Transverse colon (tissue), 4 donors: ENCODE results near the gene SYNDIG1L. TPM values are rescaled to one million over a fixed set of nuclear protein-coding genes. Genes with fewer than 3 reads are reported as not detected.

Experiments used
- DNase-seq: peaks from one replicate; pipeline ENCODE4 v3.0.0-alpha.2; 2019
- H3K27ac ChIP-seq, 4 donors: fragments of 200-600 bp; sonication (generic); 2 replicates each; pipeline ENCODE4 v1.5.1; 2016 to 2018; ENCODE audit warnings: inconsistent platforms in 4 of 4
- H3K27me3 ChIP-seq: fragments of 200-600 bp; sonication (generic); 2 replicates; pipeline ENCODE4 v1.5.1; 2017; ENCODE audit warnings: inconsistent platforms
- H3K36me3 ChIP-seq, 4 donors: fragments of 200-600 bp; sonication (generic); 2 replicates each; pipeline ENCODE4 v1.5.1; 2017 to 2019; ENCODE audit warnings: inconsistent platforms in 4 of 4
- H3K4me1 ChIP-seq, 4 donors: fragments of 200-600 bp; sonication (generic); 2 replicates each; pipeline ENCODE4 v1.5.1; 2017 to 2020; ENCODE audit warnings: inconsistent platforms in 4 of 4
- H3K4me3 ChIP-seq, 4 donors: fragments of 200-600 bp; sonication (generic); 1 replicate in 1 of 4; 2 replicates in 3 of 4; pipeline versions ENCODE4 v1.5.1 to v1.6.1; 2017 to 2019; ENCODE audit warnings: inconsistent platforms in 4 of 4
- H3K9me3 ChIP-seq, 2 donors: fragments of 200-600 bp; sonication (generic); 2 replicates each; pipeline ENCODE4 v1.5.1; 2017 to 2019; ENCODE audit warnings: inconsistent platforms in 2 of 2
- CTCF ChIP-seq, 5 experiments: fragments of 200-600 bp in 3 of 5; fragments of 450-650 bp in 2 of 5; sonication (generic) in 3 of 5; IDR thresholded peaks; 1 replicate in 2 of 5; 2 replicates in 3 of 5; pipeline ENCODE4 v1.5.1; 2016 to 2017; ENCODE audit warnings: antibody characterized with exemption in 5 of 5, inconsistent platforms in 3 of 5, mild to moderate bottlenecking in 2 of 5, moderate library complexity in 1 of 5
- EP300 ChIP-seq: sonication (generic); formaldehyde crosslinking; IDR thresholded peaks from one replicate; pipeline ENCODE4 v1.6.1; 2017; ENCODE audit warnings: antibody characterized with exemption, low read depth
- POLR2A ChIP-seq: fragments of 450-650 bp; IDR thresholded peaks from one replicate; pipeline ENCODE4 v1.6.1; 2016; ENCODE audit warnings: antibody characterized with exemption, mild to moderate bottlenecking, moderate library complexity
- POLR2AphosphoS5 ChIP-seq, 3 donors: sonication (generic); formaldehyde crosslinking; IDR thresholded peaks; one replicate each; pipeline ENCODE4 v1.6.1; 2016; ENCODE audit warnings: antibody characterized with exemption in 3 of 3
- WGBS, 2 donors: methylation state at CpG; one replicate each; pipeline ENCODE4 v1.1.5; 2018; ENCODE audit warnings: low coverage in 1 of 2; 5-methylcytosine and 5-hydroxymethylcytosine counted together
- in situ Hi-C, 4 donors: fragments of 200-750 bp; cut with MboI; loops; one replicate each; pipeline versions ENCODE4 v1.15.0 to v1.15.1; 2017; ENCODE audit warnings: low sequenced_read_pairs in 3 of 4, low pct_ligation_motif_present in 1 of 4, low pct_unique_long_range_greater_than_20kb in 1 of 4
- intact Hi-C: fragments of 100-400 bp; cut with DNase I; formaldehyde crosslinking; loops from one replicate; pipeline ENCODE4 v1.15.1; 2023; ENCODE audit warnings: low total_unique reads
- total RNA-seq, 4 donors: library from RNA; depleted of rRNA; stranded (reverse); fragments of >200 nt; gene quantifications; one replicate each; pipeline ENCODE4 v1.1.0, GENCODE V29; 2016

The SYNDIG1L gene
- total RNA-seq, 4 donors from 2014 or later, result 0.32 TPM; not detected in 3

DNA sequence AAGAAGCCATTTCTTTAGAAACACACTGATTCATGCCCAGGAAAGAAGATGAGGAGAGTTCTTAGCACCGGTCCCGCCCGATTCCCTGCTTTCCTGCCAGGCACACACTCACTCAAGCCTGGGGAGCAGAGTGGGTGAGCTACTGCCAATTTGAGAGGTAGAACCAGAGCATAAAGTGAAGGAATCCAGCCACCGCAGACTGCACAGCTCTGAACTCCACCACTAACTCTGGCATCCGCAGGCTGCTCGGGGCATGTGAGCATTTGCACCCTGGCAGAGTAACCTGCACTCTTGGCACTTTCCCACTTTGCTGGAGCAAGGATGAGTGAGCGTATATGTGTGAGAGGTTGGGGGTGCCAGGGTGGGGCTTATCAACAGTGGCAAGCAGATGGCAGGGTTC lies 4.0 kb upstream of the SYNDIG1L start:
- Histone ChIP-seq H3K27me3 (peaks cover 23% of the 10 kb centered on the region), H3K4me3 (no peak overlapping the region), H3K4me1 (peaks cover 0 to 5% (median 1%) of the 10 kb centered on the region in 4 donors), H3K27ac (no peak overlapping the region), H3K36me3 (no peaks in the 10 kb centered on the region), H3K9me3 (no peaks in the 10 kb centered on the region)
- no peak for TF ChIP-seq EP300
- no peak for TF ChIP-seq CTCF (IDR thresholded peaks at IDR 0.05)
- no peak for TF ChIP-seq POLR2A
- no peak for TF ChIP-seq POLR2AphosphoS5 (IDR thresholded peaks at IDR 0.05)
- no peak for DNase-seq
- 96% methylated on average over 7 of the region's 7 CpGs; no CpG with 5 or more reads in 1 of the 2 donors for WGBS, 2 donors
- in situ Hi-C loops (no loop called here), intact Hi-C loops (no loop called here)

DNA sequence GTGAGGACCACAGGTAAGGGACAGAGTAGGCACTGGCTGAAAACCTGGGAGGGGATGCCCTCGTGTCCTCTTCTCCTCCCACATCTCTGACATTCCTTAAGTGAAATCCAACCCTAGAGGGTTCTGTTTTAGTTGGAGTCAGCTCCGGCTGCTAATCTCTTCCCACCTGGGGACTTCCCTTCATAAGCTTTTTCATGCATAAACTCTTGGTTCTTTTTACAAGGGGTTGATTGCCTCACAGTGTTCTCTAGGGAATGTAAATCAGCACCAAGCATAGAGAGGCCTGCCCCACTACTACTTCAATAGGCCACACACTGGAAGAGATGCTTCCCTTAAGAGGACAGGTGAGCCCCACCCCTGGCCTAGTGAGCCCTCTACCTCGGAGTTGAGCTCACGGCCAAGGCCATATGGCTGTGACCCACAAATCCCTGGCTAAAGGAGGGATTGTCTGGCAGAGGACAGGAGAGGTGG lies 3.2 kb upstream of the SYNDIG1L start:
- H3K36me3 ChIP-seq, result no peaks in the 10 kb centered on the region
- intact Hi-C loops, result no loop called here
- in situ Hi-C loops, result no loop called here

DNA sequence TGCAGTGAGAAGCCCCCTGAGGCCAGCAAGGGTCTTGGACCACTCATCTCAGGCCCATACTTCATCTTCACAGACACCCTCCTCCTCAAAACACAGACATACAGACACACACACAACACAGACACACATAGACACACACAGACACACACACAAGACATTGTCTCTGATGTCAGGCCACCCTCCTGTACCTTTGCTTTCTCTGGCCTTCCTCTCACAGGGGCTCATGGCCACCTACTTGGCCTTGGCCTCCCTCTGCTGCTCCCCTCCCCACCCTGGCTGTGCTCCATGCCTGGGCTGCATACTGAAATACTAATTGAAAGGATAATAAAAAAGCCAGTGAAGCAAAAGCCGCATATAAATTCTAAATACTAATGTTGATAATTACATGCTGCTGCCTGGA lies 1.6 kb upstream of the SYNDIG1L start:
- DNase-seq, result no peak
- H3K36me3 ChIP-seq, result no peaks in the 10 kb centered on the region
- H3K4me1 ChIP-seq, result peaks cover 0 to 5% (median 1%) of the 10 kb centered on the region in 4 donors
- TF ChIP-seq CTCF (IDR thresholded peaks at IDR 0.05) (no peak), POLR2AphosphoS5 (IDR thresholded peaks at IDR 0.05) (no peak), POLR2A (no peak), EP300 (no peak)
- H3K4me3 ChIP-seq, result no peak overlapping the region
- peaks cover 44% of the 10 kb centered on the region for H3K27me3 ChIP-seq
- intact Hi-C loops (no loop called here), in situ Hi-C loops (no loop called here)
- no peaks in the 10 kb centered on the region for H3K9me3 ChIP-seq
- H3K27ac ChIP-seq, result no peak overlapping the region
- WGBS, 2 donors, result 80 to 92% methylated on average over 1 of the region's 1 CpG

More for the DNA sequence above, 3.2 kb upstream of the SYNDIG1L start:
- Histone ChIP-seq H3K9me3 (no peaks in the 10 kb centered on the region), H3K27ac (no peak overlapping the region), H3K4me1 (peaks cover 0 to 5% (median 1%) of the 10 kb centered on the region in 4 donors), H3K4me3 (no peak overlapping the region), H3K27me3 (peaks cover 30% of the 10 kb centered on the region)
- DNase-seq, result no peak
- TF ChIP-seq POLR2AphosphoS5 (IDR thresholded peaks at IDR 0.05), result no peak
- TF ChIP-seq CTCF (IDR thresholded peaks at IDR 0.05), result no peak
- TF ChIP-seq POLR2A, result no peak
- no peak for TF ChIP-seq EP300
- 46 to 100% methylated on average over 1 to 4 of the region's 4 CpGs for WGBS, 2 donors

DNA sequence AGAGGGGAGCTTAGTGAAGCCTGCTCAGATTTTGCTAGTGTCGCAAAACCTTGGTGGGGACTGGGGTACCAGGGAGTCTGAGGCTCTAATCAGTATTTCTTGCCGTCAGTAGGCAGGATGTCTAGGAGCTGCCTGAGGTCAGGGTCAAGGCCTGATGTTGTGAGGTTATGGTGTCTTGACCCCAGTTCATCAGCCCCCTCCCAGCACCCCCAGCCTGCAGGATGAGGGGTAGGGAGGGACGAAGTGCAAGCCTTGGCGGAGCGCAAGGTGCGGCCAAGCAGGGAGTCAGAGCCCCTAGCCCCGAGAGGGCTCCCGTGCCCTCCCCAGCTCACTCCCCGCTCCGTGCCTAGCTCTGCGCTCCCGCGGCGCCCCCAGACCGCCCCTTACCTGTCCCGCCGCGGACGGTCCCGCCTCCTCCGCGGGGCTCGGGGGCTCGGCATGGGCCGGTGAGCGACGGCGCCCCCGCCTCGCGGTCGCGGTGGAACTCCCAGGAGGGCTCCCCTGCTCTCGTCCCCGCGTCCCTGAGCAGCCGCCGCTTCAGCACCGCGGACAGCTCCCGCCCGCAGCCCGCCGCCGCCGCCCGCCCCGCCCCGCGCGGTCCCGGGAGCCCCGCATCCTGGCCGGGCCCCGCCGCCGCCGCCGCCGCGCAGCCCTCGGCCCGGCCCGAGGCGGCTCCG lies 347 bp downstream of the SYNDIG1L start:
- no peaks in the 10 kb centered on the region for H3K9me3 ChIP-seq
- intact Hi-C loops, result no loop called here
- peak overlapping the region in 1 of 4 donors; percentile 31 for H3K4me3 ChIP-seq
- H3K27me3 ChIP-seq, result peaks cover 44% of the 10 kb centered on the region
- no peak for TF ChIP-seq EP300
- TF ChIP-seq POLR2AphosphoS5 (IDR thresholded peaks at IDR 0.05), result no peak
- no peak for TF ChIP-seq POLR2A
- no peak for TF ChIP-seq CTCF (IDR thresholded peaks at IDR 0.05)
- peaks cover 0 to 5% (median 1%) of the 10 kb centered on the region in 4 donors for H3K4me1 ChIP-seq
- in situ Hi-C loops, result no loop called here
- 27% methylated on average over 14 of the region's 66 CpGs; no CpG with 5 or more reads in 1 of the 2 donors for WGBS, 2 donors
- no peaks in the 10 kb centered on the region for H3K36me3 ChIP-seq
- peak; percentile 28 for DNase-seq
- H3K27ac ChIP-seq, result no peak overlapping the region
